Measurements from ENCODE around the gene UVRAG.

Gene UVRAG

DNA sequence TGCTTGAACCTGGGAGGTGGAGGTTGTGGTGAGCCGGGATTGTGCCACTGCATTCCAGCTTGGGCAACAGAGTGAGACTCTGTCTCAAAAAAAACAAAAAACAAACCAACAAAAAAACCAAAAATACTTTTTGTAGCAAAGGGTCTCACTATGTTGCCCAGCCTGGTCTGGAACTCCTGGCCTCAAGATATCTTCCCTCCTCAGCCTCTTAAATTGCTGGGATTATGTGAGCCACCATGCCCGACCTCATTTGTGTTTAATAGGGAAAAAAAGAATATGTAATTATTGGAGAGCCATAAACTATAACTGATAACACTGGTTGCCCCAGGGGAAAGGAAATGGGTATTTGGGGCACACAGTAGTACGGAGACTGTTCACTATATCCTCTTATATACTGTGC lies 19.7 kb downstream of the UVRAG start:
- H3K23ac ChIP-seq (ENCODE audit: low read depth, low read length, poor library complexity) = no peak overlapping the region
- H3K4me3 ChIP-seq (ENCODE audit: low read length in 2 of 2) = no peak overlapping the region
- H3K27me3 ChIP-seq (ENCODE audit: control insufficient read depth in 3 of 3, insufficient read depth in 3 of 3, low read depth in 1 of 3, low read length in 3 of 3) = no peaks in the 10 kb centered on the region
- peaks cover 0 to 3% of the 10 kb centered on the region in 2 donors for H3K36me3 ChIP-seq (replicated peaks in 1 of 2; ENCODE audit: control insufficient read depth in 2 of 2, insufficient read depth in 2 of 2, low read length in 2 of 2)
- H2BK12ac ChIP-seq (ENCODE audit: low read length) = no peak overlapping the region
- no peak overlapping the region for H2BK120ac ChIP-seq (ENCODE audit: low read depth, low read length)
- no peak overlapping the region for H3K14ac ChIP-seq (ENCODE audit: low read length)
- WGBS, 2 donors (ENCODE audit: extremely low coverage in 2 of 2, insufficient read length in 2 of 2, insufficient replicate concordance in 1 of 2) = no CpG with 5 or more reads among the region's 3 CpGs
- no peak overlapping the region for H2AK5ac ChIP-seq (ENCODE audit: low read depth, low read length)
- DNase-seq (ENCODE audit: low spot score) = no peak
- H2BK15ac ChIP-seq (ENCODE audit: low read length) = no peak overlapping the region
- no peak overlapping the region for H4K91ac ChIP-seq (ENCODE audit: low read depth, low read length, poor library complexity)
- no peak overlapping the region for H3K9ac ChIP-seq (ENCODE audit: low read depth, low read length, poor library complexity)
- no peak overlapping the region for H3K27ac ChIP-seq (replicated peaks; ENCODE audit: low read length)
- no peaks in the 10 kb centered on the region for H3K9me3 ChIP-seq (replicated peaks in 1 of 2; ENCODE audit: control insufficient read depth in 2 of 2, insufficient read depth in 1 of 2, low read depth in 1 of 2, low read length in 2 of 2)
- H4K8ac ChIP-seq (ENCODE audit: low read depth, low read length) = no peak overlapping the region
- H3K4ac ChIP-seq (ENCODE audit: low read length) = no peak overlapping the region
- H3K4me2 ChIP-seq (ENCODE audit: insufficient read depth, low read length, poor library complexity, severe bottlenecking) = no peak overlapping the region
- H3K4me1 ChIP-seq (ENCODE audit: control insufficient read depth in 2 of 2, insufficient read depth in 1 of 2, low read depth in 1 of 2, low read length in 2 of 2) = no peaks in the 10 kb centered on the region
- no peak overlapping the region for H3K18ac ChIP-seq (ENCODE audit: low read length)
- H2BK5ac ChIP-seq (ENCODE audit: low read length) = no peak overlapping the region
- no peaks in the 10 kb centered on the region for H3K79me1 ChIP-seq (ENCODE audit: low read depth, low read length)
- H2AFZ ChIP-seq (ENCODE audit: low read length) = no peak overlapping the region

DNA sequence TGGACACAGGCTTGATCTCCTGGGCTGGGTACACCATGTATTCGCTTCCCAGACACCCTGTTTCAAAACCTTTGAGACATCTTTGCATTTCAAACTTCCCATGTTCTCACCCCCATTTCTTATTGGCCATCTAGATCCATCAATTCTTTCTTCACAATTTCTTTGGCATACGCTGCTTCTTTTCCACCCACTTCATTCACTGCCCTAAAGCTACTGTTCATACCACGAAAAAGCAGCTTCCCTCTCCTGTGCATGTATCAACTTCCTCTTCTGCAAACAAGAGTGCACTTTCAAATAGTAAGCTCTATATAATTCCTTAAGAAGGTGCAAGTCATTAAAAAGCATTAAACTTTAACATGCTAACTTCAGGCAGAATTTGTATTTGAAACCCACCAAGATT lies 21.4 kb downstream of the UVRAG start:
- Histone ChIP-seq H3K4me1 (ENCODE audit: control insufficient read depth in 2 of 2, insufficient read depth in 1 of 2, low read depth in 1 of 2, low read length in 2 of 2) (no peaks in the 10 kb centered on the region), H3K9me3 (replicated peaks in 1 of 2; ENCODE audit: control insufficient read depth in 2 of 2, insufficient read depth in 1 of 2, low read depth in 1 of 2, low read length in 2 of 2) (no peaks in the 10 kb centered on the region), H2AK5ac (ENCODE audit: low read depth, low read length) (no peak overlapping the region), H3K23ac (ENCODE audit: low read depth, low read length, poor library complexity) (no peak overlapping the region), H3K4ac (ENCODE audit: low read length) (no peak overlapping the region), H3K18ac (ENCODE audit: low read length) (no peak overlapping the region), H4K91ac (ENCODE audit: low read depth, low read length, poor library complexity) (no peak overlapping the region), H2BK5ac (ENCODE audit: low read length) (no peak overlapping the region), H2BK12ac (ENCODE audit: low read length) (no peak overlapping the region), H2BK120ac (ENCODE audit: low read depth, low read length) (no peak overlapping the region), H3K36me3 (replicated peaks in 1 of 2; ENCODE audit: control insufficient read depth in 2 of 2, insufficient read depth in 2 of 2, low read length in 2 of 2) (peaks cover 0 to 3% of the 10 kb centered on the region in 2 donors), H3K14ac (ENCODE audit: low read length) (no peak overlapping the region), H3K27ac (replicated peaks; ENCODE audit: low read length) (no peak overlapping the region), H3K4me3 (ENCODE audit: low read length in 2 of 2) (no peak overlapping the region), H3K79me1 (ENCODE audit: low read depth, low read length) (no peaks in the 10 kb centered on the region), H3K4me2 (ENCODE audit: insufficient read depth, low read length, poor library complexity, severe bottlenecking) (no peak overlapping the region), H2AFZ (ENCODE audit: low read length) (no peak overlapping the region), H4K8ac (ENCODE audit: low read depth, low read length) (no peak overlapping the region), H3K27me3 (ENCODE audit: control insufficient read depth in 3 of 3, insufficient read depth in 3 of 3, low read depth in 1 of 3, low read length in 3 of 3) (no peaks in the 10 kb centered on the region), H3K9ac (ENCODE audit: low read depth, low read length, poor library complexity) (no peak overlapping the region), H2BK15ac (ENCODE audit: low read length) (no peak overlapping the region)
- no peak for DNase-seq (ENCODE audit: low spot score)
- no CpG with 5 or more reads among the region's 3 CpGs for WGBS, 2 donors (ENCODE audit: extremely low coverage in 2 of 2, insufficient read length in 2 of 2, insufficient replicate concordance in 1 of 2)

DNA sequence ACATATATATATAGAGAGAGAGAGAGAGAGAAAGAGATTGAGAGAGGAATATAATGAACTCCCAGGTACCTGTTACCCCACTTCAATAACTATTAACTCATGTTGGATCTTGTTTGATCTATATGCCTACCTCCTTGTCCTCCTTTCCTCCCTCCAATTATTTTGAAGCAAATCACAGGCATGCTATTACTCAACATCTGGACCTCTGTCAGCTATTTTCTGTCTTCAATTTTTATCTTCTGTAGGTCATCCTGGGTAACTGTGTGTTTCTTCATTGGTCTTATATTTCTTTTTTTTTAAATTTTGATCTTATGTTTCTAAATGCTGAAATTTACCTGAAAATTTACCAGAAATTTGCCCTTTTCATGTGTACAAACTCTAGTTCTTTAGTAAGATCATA lies 24.8 kb downstream of the UVRAG start:
- Histone ChIP-seq H4K8ac (ENCODE audit: low read depth, low read length) (no peak overlapping the region), H3K79me1 (ENCODE audit: low read depth, low read length) (peaks cover 3% of the 10 kb centered on the region), H2BK120ac (ENCODE audit: low read depth, low read length) (no peak overlapping the region), H3K4me1 (ENCODE audit: control insufficient read depth in 2 of 2, insufficient read depth in 1 of 2, low read depth in 1 of 2, low read length in 2 of 2) (no peaks in the 10 kb centered on the region), H4K91ac (ENCODE audit: low read depth, low read length, poor library complexity) (no peak overlapping the region), H3K18ac (ENCODE audit: low read length) (no peak overlapping the region), H2AFZ (ENCODE audit: low read length) (no peak overlapping the region), H3K4ac (ENCODE audit: low read length) (no peak overlapping the region), H3K9me3 (replicated peaks in 1 of 2; ENCODE audit: control insufficient read depth in 2 of 2, insufficient read depth in 1 of 2, low read depth in 1 of 2, low read length in 2 of 2) (no peaks in the 10 kb centered on the region), H2BK15ac (ENCODE audit: low read length) (no peak overlapping the region), H3K27me3 (ENCODE audit: control insufficient read depth in 3 of 3, insufficient read depth in 3 of 3, low read depth in 1 of 3, low read length in 3 of 3) (no peaks in the 10 kb centered on the region), H3K36me3 (replicated peaks in 1 of 2; ENCODE audit: control insufficient read depth in 2 of 2, insufficient read depth in 2 of 2, low read length in 2 of 2) (peaks cover 0 to 3% of the 10 kb centered on the region in 2 donors), H2BK5ac (ENCODE audit: low read length) (no peak overlapping the region), H2AK5ac (ENCODE audit: low read depth, low read length) (no peak overlapping the region), H3K4me3 (ENCODE audit: low read length in 2 of 2) (no peak overlapping the region), H3K27ac (replicated peaks; ENCODE audit: low read length) (no peak overlapping the region), H3K4me2 (ENCODE audit: insufficient read depth, low read length, poor library complexity, severe bottlenecking) (no peak overlapping the region), H3K9ac (ENCODE audit: low read depth, low read length, poor library complexity) (no peak overlapping the region), H2BK12ac (ENCODE audit: low read length) (no peak overlapping the region), H3K14ac (ENCODE audit: low read length) (no peak overlapping the region), H3K23ac (ENCODE audit: low read depth, low read length, poor library complexity) (no peak overlapping the region)
- DNase-seq (ENCODE audit: low spot score) = no peak

DNA sequence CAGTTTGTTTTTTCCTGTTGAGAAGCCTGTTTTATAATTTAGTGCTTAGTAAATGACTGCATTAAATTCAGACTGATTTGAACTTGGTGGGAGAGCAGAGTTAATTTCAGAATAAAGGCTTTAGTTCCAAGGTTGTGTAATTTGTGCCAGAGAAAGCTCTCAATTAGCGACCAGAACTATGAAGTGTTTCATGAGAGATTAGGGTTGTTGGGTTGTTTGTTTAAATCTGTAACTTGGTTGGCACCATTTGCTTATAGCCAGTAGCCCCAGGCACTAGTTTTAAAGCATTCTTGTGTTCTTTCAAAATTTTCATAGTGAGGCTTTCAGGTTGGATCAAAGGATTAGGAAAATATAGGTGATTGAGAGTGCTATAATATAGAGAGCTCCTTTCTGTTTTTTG lies 25.5 kb downstream of the UVRAG start:
- Histone ChIP-seq H3K27me3 (ENCODE audit: control insufficient read depth in 3 of 3, insufficient read depth in 3 of 3, low read depth in 1 of 3, low read length in 3 of 3) (no peaks in the 10 kb centered on the region), H3K79me1 (ENCODE audit: low read depth, low read length) (peaks cover 3% of the 10 kb centered on the region), H2AK5ac (ENCODE audit: low read depth, low read length) (no peak overlapping the region), H3K4ac (ENCODE audit: low read length) (no peak overlapping the region), H3K9me3 (replicated peaks in 1 of 2; ENCODE audit: control insufficient read depth in 2 of 2, insufficient read depth in 1 of 2, low read depth in 1 of 2, low read length in 2 of 2) (no peaks in the 10 kb centered on the region), H3K23ac (ENCODE audit: low read depth, low read length, poor library complexity) (no peak overlapping the region), H4K8ac (ENCODE audit: low read depth, low read length) (no peak overlapping the region), H3K14ac (ENCODE audit: low read length) (no peak overlapping the region), H3K36me3 (replicated peaks in 1 of 2; ENCODE audit: control insufficient read depth in 2 of 2, insufficient read depth in 2 of 2, low read length in 2 of 2) (peaks cover 0 to 3% of the 10 kb centered on the region in 2 donors), H3K27ac (replicated peaks; ENCODE audit: low read length) (no peak overlapping the region), H4K91ac (ENCODE audit: low read depth, low read length, poor library complexity) (no peak overlapping the region), H3K4me2 (ENCODE audit: insufficient read depth, low read length, poor library complexity, severe bottlenecking) (no peak overlapping the region), H3K4me1 (ENCODE audit: control insufficient read depth in 2 of 2, insufficient read depth in 1 of 2, low read depth in 1 of 2, low read length in 2 of 2) (no peaks in the 10 kb centered on the region), H2BK5ac (ENCODE audit: low read length) (no peak overlapping the region), H3K9ac (ENCODE audit: low read depth, low read length, poor library complexity) (no peak overlapping the region), H2AFZ (ENCODE audit: low read length) (no peak overlapping the region), H2BK15ac (ENCODE audit: low read length) (no peak overlapping the region), H3K4me3 (ENCODE audit: low read length in 2 of 2) (no peak overlapping the region), H2BK12ac (ENCODE audit: low read length) (no peak overlapping the region), H3K18ac (ENCODE audit: low read length) (no peak overlapping the region), H2BK120ac (ENCODE audit: low read depth, low read length) (no peak overlapping the region)
- no CpG with 5 or more reads among the region's 1 CpG for WGBS, 2 donors (ENCODE audit: extremely low coverage in 2 of 2, insufficient read length in 2 of 2, insufficient replicate concordance in 1 of 2)
- DNase-seq (ENCODE audit: low spot score) = no peak

Data from neuronal stem cell (in vitro differentiated cells).